ENCODE measurements around the gene FJX1. TPM values are rescaled to one million over a fixed set of nuclear protein-coding genes. Genes with fewer than 3 reads are reported as not detected.

FJX1 gene
- total and polyA plus RNA-seq, 2 experiments from 2014 or later = 9.4 to 16.1 TPM

DNA sequence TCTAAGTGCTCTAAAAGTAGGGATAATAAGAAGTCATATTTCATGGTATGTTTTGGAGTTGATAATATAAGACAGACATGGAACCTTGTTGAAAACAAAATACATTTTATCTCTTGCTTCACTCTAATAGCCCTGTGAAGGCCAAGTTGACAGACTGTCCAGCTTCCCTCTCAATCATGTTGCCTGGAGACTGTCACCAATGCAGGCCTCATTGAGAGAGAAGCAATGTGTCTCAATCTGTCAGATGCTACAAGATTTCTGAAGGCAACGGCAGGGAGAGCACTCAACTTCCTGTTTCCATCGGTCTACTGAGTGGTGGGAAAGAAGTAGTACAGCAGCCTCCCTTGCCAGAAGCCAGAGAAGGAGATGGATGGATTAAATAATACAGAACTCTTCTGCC lies 23.6 kb upstream of the FJX1 start:
- H3K27ac ChIP-seq (ENCODE audit: low read depth) = no peak overlapping the region
- H3K9me3 Mint-ChIP-seq = no peaks in the 10 kb centered on the region
- H2AFZ ChIP-seq = no peak overlapping the region
- no peaks in the 10 kb centered on the region for H3K4me1 Mint-ChIP-seq
- H3K27me3 Mint-ChIP-seq (ENCODE audit: insufficient read depth, low read depth, poor library complexity) = no peaks in the 10 kb centered on the region
- H3K4me3 Mint-ChIP-seq = no peak overlapping the region
- no peaks in the 10 kb centered on the region for H3K36me3 Mint-ChIP-seq (ENCODE audit: low read depth)
- H3K4me3 ChIP-seq = no peak overlapping the region
- H3K4me1 ChIP-seq (ENCODE audit: insufficient read depth) = no peaks in the 10 kb centered on the region
- no peaks in the 10 kb centered on the region for H3K36me3 ChIP-seq (ENCODE audit: insufficient read depth)
- no peaks in the 10 kb centered on the region for H3K9me2 ChIP-seq (ENCODE audit: insufficient read depth)
- H3K27me3 ChIP-seq (ENCODE audit: insufficient read depth) = no peaks in the 10 kb centered on the region
- no peaks in the 10 kb centered on the region for H3F3A ChIP-seq (replicated peaks; ENCODE audit: low read depth)
- no peak for TF ChIP-seq POLR2AphosphoS5 (IDR thresholded peaks at IDR 0.05; ENCODE audit: low read depth)
- TF ChIP-seq, protein P1, sequence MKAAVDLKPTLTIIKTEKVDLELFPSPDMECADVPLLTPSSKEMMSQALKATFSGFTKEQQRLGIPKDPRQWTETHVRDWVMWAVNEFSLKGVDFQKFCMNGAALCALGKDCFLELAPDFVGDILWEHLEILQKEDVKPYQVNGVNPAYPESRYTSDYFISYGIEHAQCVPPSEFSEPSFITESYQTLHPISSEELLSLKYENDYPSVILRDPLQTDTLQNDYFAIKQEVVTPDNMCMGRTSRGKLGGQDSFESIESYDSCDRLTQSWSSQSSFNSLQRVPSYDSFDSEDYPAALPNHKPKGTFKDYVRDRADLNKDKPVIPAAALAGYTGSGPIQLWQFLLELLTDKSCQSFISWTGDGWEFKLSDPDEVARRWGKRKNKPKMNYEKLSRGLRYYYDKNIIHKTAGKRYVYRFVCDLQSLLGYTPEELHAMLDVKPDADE (IDR thresholded peaks at IDR 0.05) = no peak
- ATAC-seq (no peak), DNase-seq (ENCODE audit: low spot score) (no peak)
- H4K20me1 ChIP-seq (replicated peaks; ENCODE audit: insufficient read depth) = no peaks in the 10 kb centered on the region
- H3K79me2 ChIP-seq (replicated peaks; ENCODE audit: insufficient read depth) = no peaks in the 10 kb centered on the region
- H3K4me2 ChIP-seq = no peak overlapping the region
- no peak overlapping the region for H3K27ac Mint-ChIP-seq

DNA sequence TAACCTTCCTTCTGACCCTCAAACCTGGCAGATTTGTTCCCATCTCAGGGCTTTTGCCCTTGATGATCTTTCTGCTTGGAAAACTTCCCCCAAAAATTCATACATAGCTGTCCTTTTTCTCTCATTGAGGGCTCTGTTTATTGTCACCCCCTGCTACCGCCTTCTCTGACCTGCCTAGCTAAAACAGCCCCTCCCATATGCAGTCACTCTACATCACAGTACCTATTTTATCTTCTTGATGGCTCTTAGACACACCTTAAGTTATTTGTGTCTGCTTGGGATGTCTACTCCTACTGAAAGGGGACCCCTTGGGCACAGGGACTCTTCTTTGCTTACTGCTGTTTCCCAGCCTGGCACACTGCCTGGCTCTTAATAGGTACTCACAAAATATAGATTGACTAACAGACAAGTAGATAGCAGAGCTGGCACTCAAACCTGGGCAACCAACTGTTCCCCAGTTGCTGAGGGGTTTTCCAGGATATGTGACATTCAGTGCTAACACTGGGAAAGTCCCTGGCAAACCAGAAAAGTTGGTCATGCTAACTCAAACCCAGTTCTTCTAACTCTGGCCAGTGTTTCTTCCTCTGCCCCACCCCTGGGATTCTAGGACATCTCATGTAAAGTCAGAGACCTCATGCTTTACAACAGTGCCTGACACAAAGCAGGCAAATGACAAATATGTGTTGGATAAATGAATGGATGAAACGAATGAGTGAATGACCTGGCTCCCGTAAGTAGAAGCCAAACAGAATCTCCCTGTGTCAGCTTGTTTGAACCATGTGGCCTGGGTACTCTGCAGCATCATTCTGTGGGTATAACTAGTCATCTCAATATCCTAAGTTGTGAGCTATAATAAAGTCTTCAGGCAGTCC lies 19.8 kb upstream of the FJX1 start:
- H3K4me2 ChIP-seq = no peak overlapping the region
- TF ChIP-seq, protein P2, sequence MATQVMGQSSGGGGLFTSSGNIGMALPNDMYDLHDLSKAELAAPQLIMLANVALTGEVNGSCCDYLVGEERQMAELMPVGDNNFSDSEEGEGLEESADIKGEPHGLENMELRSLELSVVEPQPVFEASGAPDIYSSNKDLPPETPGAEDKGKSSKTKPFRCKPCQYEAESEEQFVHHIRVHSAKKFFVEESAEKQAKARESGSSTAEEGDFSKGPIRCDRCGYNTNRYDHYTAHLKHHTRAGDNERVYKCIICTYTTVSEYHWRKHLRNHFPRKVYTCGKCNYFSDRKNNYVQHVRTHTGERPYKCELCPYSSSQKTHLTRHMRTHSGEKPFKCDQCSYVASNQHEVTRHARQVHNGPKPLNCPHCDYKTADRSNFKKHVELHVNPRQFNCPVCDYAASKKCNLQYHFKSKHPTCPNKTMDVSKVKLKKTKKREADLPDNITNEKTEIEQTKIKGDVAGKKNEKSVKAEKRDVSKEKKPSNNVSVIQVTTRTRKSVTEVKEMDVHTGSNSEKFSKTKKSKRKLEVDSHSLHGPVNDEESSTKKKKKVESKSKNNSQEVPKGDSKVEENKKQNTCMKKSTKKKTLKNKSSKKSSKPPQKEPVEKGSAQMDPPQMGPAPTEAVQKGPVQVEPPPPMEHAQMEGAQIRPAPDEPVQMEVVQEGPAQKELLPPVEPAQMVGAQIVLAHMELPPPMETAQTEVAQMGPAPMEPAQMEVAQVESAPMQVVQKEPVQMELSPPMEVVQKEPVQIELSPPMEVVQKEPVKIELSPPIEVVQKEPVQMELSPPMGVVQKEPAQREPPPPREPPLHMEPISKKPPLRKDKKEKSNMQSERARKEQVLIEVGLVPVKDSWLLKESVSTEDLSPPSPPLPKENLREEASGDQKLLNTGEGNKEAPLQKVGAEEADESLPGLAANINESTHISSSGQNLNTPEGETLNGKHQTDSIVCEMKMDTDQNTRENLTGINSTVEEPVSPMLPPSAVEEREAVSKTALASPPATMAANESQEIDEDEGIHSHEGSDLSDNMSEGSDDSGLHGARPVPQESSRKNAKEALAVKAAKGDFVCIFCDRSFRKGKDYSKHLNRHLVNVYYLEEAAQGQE (IDR thresholded peaks at IDR 0.05; ENCODE audit: unreplicated experiment) = no peak
- no peak for TF ChIP-seq EZH2phosphoT487 (IDR thresholded peaks at IDR 0.05; ENCODE audit: unreplicated experiment)
- TF ChIP-seq, protein P3, sequence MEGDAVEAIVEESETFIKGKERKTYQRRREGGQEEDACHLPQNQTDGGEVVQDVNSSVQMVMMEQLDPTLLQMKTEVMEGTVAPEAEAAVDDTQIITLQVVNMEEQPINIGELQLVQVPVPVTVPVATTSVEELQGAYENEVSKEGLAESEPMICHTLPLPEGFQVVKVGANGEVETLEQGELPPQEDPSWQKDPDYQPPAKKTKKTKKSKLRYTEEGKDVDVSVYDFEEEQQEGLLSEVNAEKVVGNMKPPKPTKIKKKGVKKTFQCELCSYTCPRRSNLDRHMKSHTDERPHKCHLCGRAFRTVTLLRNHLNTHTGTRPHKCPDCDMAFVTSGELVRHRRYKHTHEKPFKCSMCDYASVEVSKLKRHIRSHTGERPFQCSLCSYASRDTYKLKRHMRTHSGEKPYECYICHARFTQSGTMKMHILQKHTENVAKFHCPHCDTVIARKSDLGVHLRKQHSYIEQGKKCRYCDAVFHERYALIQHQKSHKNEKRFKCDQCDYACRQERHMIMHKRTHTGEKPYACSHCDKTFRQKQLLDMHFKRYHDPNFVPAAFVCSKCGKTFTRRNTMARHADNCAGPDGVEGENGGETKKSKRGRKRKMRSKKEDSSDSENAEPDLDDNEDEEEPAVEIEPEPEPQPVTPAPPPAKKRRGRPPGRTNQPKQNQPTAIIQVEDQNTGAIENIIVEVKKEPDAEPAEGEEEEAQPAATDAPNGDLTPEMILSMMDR (conservative IDR thresholded peaks at IDR 0.05; ENCODE audit: low read depth in 2 of 2) = no peak
- TF ChIP-seq CREB1 (CRISPR knock-in tag; IDR thresholded peaks at IDR 0.05; ENCODE audit: low read depth) = no peak
- no peak for TF ChIP-seq JUNB (IDR thresholded peaks at IDR 0.05; ENCODE audit: unreplicated experiment)
- no peak for TF ChIP-seq EZH2 (IDR thresholded peaks at IDR 0.05; ENCODE audit: low read depth, unreplicated experiment)
- no peak for TF ChIP-seq NANOG (IDR thresholded peaks at IDR 0.05; ENCODE audit: borderline replicate concordance)
- no peak for TF ChIP-seq STAT1 (IDR thresholded peaks at IDR 0.05; ENCODE audit: unreplicated experiment)
- TF ChIP-seq, protein P1 (IDR thresholded peaks at IDR 0.05) = no peak
- TF ChIP-seq ZNF331 (CRISPR knock-in tag; IDR thresholded peaks at IDR 0.05; ENCODE audit: low read depth) = no peak
- TF ChIP-seq POLR2AphosphoS5 (IDR thresholded peaks at IDR 0.05; ENCODE audit: low read depth) = no peak
- TF ChIP-seq ZNF114 (CRISPR knock-in tag; IDR thresholded peaks at IDR 0.05) = no peak
- no peaks in the 10 kb centered on the region for H3K9me2 ChIP-seq (ENCODE audit: insufficient read depth)
- H3K27me3 ChIP-seq (ENCODE audit: insufficient read depth) = no peaks in the 10 kb centered on the region
- H3K36me3 ChIP-seq (ENCODE audit: insufficient read depth) = no peaks in the 10 kb centered on the region
- H3K79me2 ChIP-seq (replicated peaks; ENCODE audit: insufficient read depth) = no peaks in the 10 kb centered on the region
- Mint-ChIP-seq H3K9me3 (no peaks in the 10 kb centered on the region), H3K4me3 (no peak overlapping the region), H3K27me3 (ENCODE audit: insufficient read depth, low read depth, poor library complexity) (no peaks in the 10 kb centered on the region), H3K36me3 (ENCODE audit: low read depth) (no peaks in the 10 kb centered on the region), H3K4me1 (no peaks in the 10 kb centered on the region), H3K27ac (no peak overlapping the region)
- no peak for DNase-seq (ENCODE audit: low spot score)
- no peak overlapping the region for H3K27ac ChIP-seq (ENCODE audit: low read depth)
- no peak overlapping the region for H3K4me3 ChIP-seq
- 0 out of 2 replicates have a peak overlapping the region, but pooled peaks have one; percentile 76 for H2AFZ ChIP-seq
- no peaks in the 10 kb centered on the region for H3K4me1 ChIP-seq (ENCODE audit: insufficient read depth)
- no peaks in the 10 kb centered on the region for H3F3A ChIP-seq (replicated peaks; ENCODE audit: low read depth)
- no peak for ATAC-seq
- no peaks in the 10 kb centered on the region for H4K20me1 ChIP-seq (replicated peaks; ENCODE audit: insufficient read depth)

Measured in GM23338 (cell line).